Measurements from ENCODE around the gene TRABD2B.

Gene TRABD2B

GRCh38 chr1:47766832-47767740 lies 230.1 kb downstream of the TRABD2B start:
- DNase-seq: no peak

- no peak for DNase-seq
Measured at GRCh38 chr1:47765742-47766485, 231.3 kb downstream of the TRABD2B start.

- no peak for DNase-seq
Measured at GRCh38 chr1:47765236-47765635, 231.9 kb downstream of the TRABD2B start.

GRCh38 chr1:47764461-47765046 lies 232.6 kb downstream of the TRABD2B start:
- no peak for DNase-seq

- no peak for DNase-seq
Measured at GRCh38 chr1:47763591-47764171, 233.5 kb downstream of the TRABD2B start.

GRCh38 chr1:47761974-47762373 lies 235.2 kb downstream of the TRABD2B start:
- no peak for DNase-seq

GRCh38 chr1:47761201-47761930 lies 235.8 kb downstream of the TRABD2B start:
- DNase-seq: no peak

- no peak for DNase-seq
Measured at GRCh38 chr1:47759936-47760629, 237.1 kb downstream of the TRABD2B start.

GRCh38 chr1:47759251-47759935 lies 237.8 kb downstream of the TRABD2B start:
- no peak for DNase-seq

GRCh38 chr1:47758341-47759250 lies 238.6 kb downstream of the TRABD2B start:
- DNase-seq: no peak

- no peak for DNase-seq
Measured at GRCh38 chr1:47757226-47757975, 239.8 kb downstream of the TRABD2B start.

GRCh38 chr1:47756411-47756810 lies 240.8 kb downstream of the TRABD2B start:
- no peak for DNase-seq

- no peak for DNase-seq
Measured at GRCh38 chr1:47756006-47756405, 241.2 kb downstream of the TRABD2B start.

- DNase-seq: peak; percentile 54
Measured at GRCh38 chr1:47755101-47755990, 241.8 kb downstream of the TRABD2B start.

GRCh38 chr1:47754221-47754620 lies 243.0 kb downstream of the TRABD2B start:
- no peak for DNase-seq

GRCh38 chr1:47753808-47754207 lies 243.4 kb downstream of the TRABD2B start:
- DNase-seq: no peak

- DNase-seq: no peak
Measured at GRCh38 chr1:47752559-47752958, 244.6 kb downstream of the TRABD2B start.

GRCh38 chr1:47751996-47752451 lies 245.2 kb downstream of the TRABD2B start:
- DNase-seq: no peak
